Kidney glomerular epithelial cell (primary cell): ENCODE data around the gene CELSR2.

Experiments used
- DNase-seq: peaks from one replicate; lab custom pipeline; 2025; lab: John Stamatoyannopoulos, UW

Gene CELSR2

GRCh38 chr1:109231066-109231465, 18.3 kb upstream of the CELSR2 start:
- no peak for DNase-seq

- no peak for DNase-seq
Measured at GRCh38 chr1:109235137-109235536, 14.2 kb upstream of the CELSR2 start.

GRCh38 chr1:109237512-109237911, 11.8 kb upstream of the CELSR2 start:
- DNase-seq: no peak

GRCh38 chr1:109238382-109238781, 11.0 kb upstream of the CELSR2 start:
- no peak for DNase-seq

- DNase-seq: no peak
Measured at GRCh38 chr1:109239047-109239408, 10.3 kb upstream of the CELSR2 start.

- peak; percentile 48 for DNase-seq
Measured at GRCh38 chr1:109239409-109240068, 9.8 kb upstream of the CELSR2 start.

- DNase-seq: no peak
Measured at GRCh38 chr1:109240158-109241152, 8.9 kb upstream of the CELSR2 start.

GRCh38 chr1:109241344-109241743, 8.0 kb upstream of the CELSR2 start:
- no peak for DNase-seq

- no peak for DNase-seq
Measured at GRCh38 chr1:109241841-109242345, 7.4 kb upstream of the CELSR2 start.

GRCh38 chr1:109242387-109242786, 7.0 kb upstream of the CELSR2 start:
- DNase-seq: no peak

GRCh38 chr1:109243221-109243620, 6.1 kb upstream of the CELSR2 start:
- no peak for DNase-seq

- no peak for DNase-seq
Measured at GRCh38 chr1:109243860-109244552, 5.3 kb upstream of the CELSR2 start.

GRCh38 chr1:109246141-109246551, 3.2 kb upstream of the CELSR2 start:
- DNase-seq: no peak

GRCh38 chr1:109247401-109248365, 1.7 kb upstream of the CELSR2 start:
- no peak for DNase-seq

GRCh38 chr1:109248444-109248796, 919 bp upstream of the CELSR2 start:
- DNase-seq: no peak

GRCh38 chr1:109249654-109250401, 489 bp downstream of the CELSR2 start:
- no peak for DNase-seq

GRCh38 chr1:109250454-109251276, 1.3 kb downstream of the CELSR2 start:
- no peak for DNase-seq

GRCh38 chr1:109251277-109252166, 2.2 kb downstream of the CELSR2 start:
- DNase-seq: no peak
